HG02943 (cell line): ENCODE data around the gene RUNX1.

ENCODE experiments used
- ATAC-seq: cut with Tn5 transposase; IDR thresholded peaks from one replicate; pipeline ENCODE4 v1.9.1; 2021; ENCODE audit warnings: mild to moderate bottlenecking, low read depth, moderate library complexity; ENCODE audit not compliant: unreplicated experiment

Gene RUNX1

DNA sequence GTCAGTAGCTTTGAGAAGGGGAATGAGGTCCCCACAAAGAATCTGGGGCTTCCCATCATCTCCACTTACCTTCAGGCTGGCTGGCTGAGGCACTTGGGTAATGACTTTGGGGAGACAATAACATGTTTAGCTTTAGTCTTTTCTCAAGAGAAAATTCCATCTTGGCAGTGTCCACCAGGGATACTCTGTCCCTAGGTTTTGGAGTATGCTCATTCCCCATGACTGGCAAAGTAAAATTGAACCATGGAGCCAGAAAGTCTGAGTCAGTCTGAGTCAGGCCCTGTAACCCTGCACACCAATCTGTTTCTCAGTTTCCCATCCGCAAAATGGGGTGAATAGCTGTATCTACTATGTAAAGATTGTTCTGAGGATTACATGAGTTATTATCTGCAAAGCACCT is 28.2 kb downstream of the RUNX1 start:
- ATAC-seq: no peak

DNA sequence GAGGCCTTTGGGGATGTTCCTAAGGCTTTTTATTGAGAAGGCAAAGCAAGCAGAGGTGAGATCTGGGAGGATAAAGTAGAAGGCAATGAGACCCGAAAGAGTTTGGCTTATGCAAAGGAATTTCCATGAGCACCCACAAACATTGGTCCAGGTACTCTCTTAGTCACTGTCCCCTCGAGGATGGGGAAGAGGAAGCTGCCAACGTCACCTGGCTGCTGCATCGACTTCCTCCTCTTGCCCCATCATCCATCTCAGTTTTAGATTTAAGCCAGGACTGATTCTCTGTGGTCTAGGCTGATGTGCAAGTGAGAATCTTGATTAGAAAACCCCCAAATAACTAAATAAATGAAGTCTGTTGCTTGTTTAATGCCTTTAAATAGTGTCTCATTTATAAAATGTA is 28.7 kb downstream of the RUNX1 start:
- no peak for ATAC-seq

DNA sequence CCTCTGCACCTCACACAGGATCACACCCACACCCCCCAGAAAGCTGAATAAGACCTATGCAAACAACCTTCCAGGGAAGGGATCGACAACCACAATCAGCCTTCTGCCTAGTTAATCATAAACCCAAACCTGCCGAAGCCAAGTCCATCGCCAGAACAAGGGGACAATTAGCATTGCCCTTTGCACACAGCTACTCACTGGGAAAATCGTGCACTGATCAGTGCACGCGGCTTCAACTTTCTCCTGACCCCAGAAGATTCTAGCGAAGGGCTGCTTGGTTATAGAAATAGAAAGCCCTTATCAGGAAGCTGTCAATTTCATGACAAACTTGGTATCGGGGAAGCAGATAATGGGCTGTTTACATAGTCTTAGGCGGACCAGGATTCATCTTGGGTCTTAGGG is 29.5 kb downstream of the RUNX1 start:
- ATAC-seq: no peak

DNA sequence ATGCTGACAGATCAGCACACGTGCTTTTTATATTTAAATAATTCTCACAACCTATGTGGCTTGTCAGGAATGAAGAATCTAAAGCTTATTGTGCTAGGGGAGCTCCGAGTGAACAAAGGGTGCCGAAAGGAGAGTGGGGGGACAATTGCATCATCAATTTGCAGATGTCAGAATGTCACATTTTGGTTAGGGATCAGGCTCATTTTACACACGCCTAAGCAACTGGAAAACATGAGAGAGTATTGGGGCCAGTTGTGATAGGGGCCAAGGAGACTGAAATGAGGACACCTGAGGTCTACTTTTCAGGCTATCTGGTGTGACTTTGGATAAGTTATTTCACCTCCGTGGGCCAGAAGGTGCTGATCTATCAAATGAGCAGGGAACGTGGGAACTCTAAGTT is 31.8 kb downstream of the RUNX1 start:
- no peak for ATAC-seq

DNA sequence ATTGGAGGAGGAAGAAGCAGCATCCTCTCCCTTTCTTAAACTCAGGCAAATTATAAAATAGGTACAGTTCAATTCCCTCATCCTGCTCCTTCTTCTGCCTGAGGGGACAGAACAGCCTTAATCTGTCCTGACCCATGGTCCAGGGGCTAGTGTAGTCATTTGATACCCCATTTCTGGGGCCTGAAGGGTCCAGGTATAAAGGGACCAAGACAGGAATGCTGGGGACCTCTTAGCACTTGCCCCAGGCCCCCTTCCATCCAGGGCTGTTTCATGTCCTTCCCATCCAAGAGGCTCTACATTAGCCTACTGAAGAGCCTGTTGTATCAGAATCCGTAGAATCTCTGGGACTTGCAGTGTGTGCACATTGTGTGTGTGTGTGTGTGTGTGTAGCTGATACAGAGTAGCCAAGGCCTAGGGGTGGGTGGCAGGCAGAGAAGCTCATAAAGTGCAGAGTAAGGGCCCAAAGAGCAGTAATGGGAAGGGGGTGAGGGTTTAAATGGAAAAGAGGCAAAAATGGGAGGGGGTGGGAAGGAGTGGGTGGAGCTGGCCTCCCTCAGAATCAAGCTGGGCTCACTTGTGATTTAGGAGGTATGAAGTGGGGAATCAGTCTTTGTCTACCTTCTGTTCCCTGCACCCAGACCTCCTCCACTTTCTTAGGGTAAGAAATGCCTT is 32.4 kb downstream of the RUNX1 start:
- ATAC-seq: no peak

DNA sequence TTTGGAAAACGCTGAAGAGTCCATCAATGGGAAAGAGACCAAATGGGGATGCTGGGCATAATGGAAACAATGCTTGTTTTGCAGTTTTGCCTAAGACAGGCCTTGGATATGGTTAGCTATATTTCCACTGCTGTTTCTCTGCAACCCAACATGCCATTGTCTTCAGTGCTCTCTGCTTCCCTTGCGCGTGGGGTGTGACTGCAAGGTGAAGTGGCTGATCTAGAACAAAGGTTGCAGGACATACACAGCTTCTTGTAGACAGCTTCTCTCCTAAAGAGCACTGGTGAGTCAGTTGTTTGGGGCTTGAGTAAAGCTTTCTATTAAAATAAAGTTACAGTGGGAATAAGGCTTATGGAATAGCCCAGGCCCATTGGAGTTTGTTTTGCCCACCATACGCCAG is 33.0 kb downstream of the RUNX1 start:
- no peak for ATAC-seq

DNA sequence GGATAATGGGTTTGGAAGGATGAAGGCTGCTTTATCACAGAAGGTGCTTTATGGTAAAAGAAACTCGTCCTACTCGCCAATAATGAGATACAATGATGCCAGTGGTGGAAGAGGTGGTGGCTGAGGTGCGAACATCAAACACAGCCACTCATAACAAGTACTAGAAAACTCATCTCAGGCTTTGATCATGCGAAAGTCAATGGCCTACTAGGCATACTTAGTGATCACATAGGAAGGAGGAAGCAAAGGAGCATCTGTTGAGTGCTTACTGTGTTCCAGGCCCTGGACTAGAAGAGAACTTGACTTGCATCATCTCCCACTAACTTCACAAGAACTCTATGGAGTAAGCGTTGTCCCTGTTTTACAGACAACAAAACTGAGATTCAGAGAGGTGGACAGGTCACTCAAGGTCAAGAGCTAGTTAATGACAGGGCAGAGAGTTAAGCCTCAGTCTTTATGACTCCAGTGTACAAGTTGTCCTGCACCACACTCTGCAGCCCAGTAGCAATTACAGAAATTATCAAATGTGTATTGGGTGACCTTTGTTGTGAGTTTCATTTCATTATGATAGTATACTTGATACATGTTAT is 33.6 kb downstream of the RUNX1 start:
- no peak for ATAC-seq

DNA sequence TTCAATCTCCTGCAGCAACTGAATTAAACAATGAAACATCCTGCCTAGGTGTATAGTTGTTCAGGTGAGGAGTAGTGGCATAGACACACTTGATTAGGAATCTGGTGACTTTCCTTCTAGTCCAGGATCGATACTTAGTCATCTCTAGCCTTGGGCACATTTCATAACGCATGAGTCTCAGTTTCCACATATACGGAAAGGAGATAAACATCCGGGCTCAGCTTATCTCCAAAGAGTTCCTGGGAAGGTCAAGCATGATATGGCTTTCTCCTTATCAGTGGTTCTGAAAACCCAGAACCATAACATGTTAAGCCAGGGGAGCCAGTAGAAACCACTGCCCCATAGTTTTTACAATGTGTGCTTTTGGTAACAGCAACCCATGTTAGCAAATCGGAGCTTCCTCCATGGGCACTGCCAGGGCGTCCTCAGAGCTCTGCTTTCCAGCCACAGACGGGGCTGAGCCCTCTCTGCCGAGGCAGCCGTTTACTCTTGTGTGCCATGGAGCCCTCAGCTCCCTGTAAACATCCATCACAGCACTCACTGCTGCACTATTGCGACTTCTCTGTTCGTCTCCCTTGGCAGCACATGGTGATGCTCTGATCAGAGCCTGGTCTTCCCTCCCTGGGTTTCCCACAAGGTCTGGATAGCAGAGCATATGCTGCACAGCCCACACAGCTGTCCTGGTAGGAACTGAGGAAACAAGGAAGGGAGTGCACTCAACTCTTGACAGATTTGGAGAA is 34.6 kb downstream of the RUNX1 start:
- no peak for ATAC-seq

DNA sequence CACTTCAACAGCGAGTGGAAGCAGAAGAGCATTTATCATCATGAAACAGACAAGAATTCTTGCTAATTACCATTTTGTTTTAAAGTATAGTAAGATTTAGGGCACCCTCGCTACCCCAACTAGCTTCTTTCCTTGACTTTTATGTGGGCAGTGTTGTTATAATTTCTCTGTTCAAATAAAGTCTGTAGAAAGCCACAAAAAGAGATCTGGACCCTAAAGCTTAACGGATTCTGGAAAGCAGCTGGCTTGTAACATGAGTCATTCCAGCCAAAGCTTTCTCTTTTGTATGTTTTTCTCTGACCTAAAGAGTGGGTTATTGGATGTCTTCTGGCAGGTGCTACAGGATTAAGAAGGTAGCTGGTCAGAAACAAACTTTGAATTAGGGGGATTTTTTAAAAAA is 37.4 kb downstream of the RUNX1 start:
- ATAC-seq: no peak

DNA sequence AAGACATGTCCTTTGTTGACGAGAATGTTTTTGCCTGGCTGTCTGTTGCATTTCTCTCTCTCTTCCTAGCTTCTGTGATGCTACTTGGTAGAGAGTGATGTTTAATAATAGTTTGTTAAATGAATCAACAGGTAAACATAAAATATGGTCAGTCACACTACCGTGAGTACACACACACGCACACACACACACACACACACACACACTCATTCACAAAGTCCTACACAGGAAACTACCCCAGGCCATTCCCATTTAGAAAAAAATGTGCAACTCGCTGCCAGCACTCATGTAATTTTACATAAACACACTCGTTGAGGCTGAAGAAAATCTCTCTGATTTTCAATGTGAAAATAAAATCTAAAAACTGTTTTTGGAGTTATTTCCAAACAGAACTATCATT is 38.7 kb downstream of the RUNX1 start:
- no peak for ATAC-seq

DNA sequence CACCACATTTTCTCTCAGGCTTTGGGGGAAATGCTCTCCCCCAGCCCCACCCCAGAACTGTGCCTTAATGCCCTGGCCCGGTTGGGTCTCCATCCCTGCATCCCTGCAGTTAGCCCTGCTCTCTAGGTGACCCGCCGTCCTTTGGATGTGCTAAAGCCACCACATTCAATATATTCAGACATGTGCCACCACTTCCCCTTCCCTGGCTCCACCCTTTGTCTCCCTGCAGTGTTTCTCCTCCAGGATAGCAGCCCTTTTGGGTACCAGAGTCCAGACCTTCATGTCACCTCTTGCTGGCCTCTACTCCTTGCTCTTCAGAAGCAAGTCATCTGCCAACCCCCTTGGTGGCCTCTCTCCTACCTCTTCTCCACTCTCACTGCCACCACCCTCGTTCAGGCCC is 41.8 kb downstream of the RUNX1 start:
- ATAC-seq: no peak

DNA sequence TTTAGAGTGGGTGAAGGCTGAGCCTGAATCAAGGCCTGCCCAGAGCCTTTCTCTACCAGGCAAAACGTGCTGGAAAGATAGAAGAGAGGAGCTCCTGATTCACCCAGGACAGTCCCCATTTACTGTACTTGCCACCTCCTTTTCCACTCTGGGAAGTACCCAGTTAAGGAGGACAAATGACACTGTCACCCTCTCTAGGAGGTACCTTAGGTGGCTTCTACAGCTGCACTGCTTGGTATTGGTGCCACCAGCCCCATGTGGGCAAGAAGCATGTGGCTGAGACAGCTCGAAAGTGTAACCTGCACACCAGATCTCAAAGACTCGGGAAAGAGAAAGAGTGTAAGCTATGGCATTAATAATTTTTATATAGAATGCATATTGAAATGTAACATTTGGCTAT is 42.3 kb downstream of the RUNX1 start:
- ATAC-seq: no peak

DNA sequence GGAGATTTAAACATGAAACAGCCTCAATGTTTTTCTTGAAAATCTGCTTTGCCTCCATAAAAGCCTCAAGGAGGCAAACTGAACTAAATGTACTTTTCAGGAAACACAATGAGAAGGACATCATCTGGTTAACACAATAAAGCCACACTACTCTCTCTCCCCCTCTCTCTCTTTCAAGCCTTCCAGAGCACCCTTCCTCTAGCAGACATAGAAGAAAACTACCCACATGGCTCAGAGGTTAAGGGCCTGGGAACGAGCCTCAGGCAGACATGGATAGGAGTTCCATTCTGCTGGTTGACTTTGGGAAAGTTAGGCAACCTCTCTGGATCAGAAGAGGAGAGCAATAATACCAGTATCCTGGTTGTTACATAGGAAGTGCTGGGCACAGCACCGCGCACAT is 42.9 kb downstream of the RUNX1 start:
- ATAC-seq: no peak

DNA sequence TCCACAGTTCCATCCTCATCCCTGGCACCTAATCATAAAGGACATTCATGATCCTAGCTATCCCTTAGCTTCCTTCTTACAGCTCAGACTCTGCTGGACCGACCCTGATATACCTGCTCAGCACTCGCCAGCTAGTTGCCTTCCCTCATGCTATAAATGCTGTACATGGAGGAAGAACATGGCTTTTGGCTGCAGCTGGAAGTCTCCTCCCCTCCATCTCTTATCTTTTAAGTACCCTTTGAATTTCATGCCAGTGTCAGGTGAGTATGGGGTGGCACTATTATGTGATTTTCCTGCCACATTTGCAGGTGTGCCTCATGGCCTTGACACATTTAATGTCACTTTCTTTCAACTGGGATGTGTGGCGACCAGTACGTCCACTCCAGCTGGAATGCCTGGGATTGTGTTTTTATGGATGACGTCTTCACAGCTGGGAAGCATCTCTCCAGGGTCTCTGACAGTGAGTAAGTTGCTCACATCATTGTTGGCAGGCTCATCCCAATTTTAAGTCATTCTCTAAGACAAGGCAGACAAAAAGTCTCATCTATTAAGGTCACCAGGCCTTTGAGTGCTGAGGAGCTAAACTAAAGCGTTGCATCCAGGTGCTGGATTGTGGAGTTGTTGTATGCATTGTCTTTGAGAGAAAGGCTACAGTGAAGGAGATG is 43.4 kb downstream of the RUNX1 start:
- no peak for ATAC-seq

DNA sequence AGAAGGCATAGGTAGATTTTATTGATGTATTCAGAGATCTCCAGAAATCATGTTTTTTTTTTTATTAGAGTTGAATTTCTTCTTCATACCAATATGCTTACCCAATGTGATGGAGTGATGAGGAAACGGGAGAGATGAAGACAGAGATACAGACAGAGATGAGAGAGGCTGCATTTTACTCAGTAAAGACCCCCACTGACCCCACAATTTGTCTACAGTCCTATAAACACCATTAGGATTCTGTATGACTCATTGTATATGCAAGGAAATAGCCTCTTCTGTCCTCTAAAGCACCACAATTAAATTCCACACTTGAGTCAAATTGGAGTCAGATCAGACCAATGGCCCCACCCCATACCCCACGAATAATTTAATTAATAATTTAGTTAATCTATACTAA is 44.0 kb downstream of the RUNX1 start:
- no peak for ATAC-seq

DNA sequence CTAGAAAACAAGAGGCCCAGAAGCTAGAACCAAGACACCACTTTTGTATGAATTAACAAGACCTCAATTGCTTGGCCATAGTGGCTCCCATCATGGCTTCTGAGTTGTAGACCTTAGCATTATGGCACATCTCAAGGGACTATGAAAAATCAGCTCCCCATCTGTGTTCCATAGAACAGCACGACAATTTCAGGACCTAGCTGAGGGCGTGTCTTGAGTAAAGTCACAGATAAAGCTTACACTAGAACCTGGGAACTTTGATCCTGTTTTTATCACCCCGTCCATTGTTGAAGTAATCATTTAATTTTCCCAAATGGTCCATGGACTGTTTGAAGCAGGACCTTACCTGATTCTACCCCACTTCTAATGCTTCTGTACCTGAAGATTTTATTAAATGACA is 44.8 kb downstream of the RUNX1 start:
- no peak for ATAC-seq

DNA sequence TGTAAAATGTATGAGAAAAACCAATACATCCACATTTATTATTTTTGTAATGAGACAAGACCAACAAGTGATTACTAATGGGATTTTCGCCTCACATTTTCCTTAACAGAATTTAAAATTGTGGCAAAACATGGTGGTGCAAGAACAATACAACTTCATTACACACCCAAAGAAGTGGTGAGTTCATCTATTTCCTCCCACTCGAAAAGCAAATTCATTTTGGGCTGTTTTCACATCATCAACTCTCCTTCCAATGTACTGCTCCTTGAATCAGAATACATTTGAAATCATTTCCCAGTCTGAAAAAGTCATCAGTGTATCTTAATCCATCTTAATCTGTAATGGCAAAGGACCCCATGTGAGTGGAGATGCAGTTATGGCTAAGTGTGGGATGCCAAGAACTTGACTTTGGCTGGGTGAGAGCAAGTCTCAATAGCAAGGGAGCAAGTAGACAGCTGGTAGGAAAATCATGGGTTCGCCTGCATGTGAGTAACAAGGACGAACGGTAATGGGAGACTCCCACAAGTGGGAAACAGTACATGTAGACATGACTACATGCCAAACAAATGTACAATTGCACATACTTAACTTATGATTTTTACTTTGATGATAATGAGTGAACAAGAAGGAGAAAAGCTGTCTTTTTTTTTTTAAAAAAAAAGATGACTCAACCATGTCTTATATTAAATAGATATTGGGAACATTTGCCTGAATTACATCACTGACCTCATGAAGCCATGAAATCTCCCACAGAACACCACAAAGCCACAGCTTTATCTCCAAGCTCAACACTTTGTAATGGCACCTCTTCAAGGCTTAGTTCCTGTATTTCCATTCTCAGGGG is 46.0 kb downstream of the RUNX1 start:
- ATAC-seq: no peak

DNA sequence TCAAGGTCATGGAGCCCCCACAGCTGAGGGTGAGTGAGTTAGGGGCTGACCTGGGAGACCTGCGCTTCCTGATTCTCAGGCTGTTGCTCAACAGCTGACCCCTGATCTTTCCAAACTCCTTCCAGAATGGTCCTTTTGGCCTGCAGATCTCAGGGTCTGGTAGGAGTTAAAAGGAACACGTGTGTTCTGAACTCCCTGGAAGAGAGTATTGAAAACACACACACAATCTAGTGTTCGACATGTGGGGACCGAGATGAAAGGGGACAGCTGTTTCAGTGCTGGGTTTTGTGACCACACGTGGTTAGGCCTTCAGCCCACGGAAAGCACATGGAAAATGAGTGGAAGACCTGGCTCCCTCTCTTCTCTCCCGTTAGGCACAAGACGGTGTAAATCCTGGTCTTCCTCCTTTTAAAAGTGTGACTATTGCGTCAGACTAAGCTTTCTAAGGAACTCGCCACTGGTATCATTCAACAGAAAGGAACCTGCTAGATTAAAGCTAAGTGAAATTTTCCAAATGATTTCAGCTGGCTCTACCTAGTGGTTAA is 49.6 kb downstream of the RUNX1 start:
- ATAC-seq: no peak

DNA sequence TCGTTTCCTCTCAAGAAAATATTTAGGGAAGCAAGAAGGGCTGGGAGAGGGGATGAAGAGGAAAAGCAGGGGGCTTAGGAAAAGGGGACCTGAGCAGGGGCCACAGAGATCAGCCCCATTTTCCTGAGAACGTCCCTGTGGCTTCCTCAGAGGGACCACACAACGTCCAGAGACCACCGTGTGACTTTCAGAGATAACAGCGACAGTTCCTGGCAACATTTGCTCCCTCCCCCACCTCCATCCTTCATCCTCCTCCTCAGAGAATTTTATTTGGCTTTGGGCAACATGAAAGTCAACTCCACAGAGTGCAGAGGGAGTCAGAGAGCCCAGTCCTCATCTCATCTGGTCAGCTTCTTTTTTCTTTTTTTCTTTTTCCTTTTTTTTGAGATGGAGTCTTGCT is 50.9 kb downstream of the RUNX1 start:
- ATAC-seq: no peak

DNA sequence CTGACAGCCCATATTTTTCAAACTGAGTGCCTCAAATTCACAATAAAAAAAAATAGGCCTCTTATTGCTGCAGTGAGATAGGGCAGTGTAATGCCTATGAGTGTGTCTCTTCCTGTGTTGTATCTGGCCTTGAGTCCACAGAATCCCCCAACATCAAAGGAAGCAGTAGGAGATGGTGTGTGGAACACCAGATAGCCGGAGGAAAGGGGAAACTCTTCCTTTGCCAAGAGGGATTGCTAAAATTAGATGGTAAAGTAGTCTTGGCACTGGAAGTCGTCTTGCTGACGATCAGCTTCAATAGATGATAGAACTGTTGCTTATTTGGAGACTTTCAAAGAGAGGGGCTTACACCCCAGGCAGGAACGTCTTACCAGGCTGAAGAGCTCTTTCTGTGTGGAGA is 51.8 kb downstream of the RUNX1 start:
- ATAC-seq: no peak
